ENCODE data around the gene EVPL.

DNA sequence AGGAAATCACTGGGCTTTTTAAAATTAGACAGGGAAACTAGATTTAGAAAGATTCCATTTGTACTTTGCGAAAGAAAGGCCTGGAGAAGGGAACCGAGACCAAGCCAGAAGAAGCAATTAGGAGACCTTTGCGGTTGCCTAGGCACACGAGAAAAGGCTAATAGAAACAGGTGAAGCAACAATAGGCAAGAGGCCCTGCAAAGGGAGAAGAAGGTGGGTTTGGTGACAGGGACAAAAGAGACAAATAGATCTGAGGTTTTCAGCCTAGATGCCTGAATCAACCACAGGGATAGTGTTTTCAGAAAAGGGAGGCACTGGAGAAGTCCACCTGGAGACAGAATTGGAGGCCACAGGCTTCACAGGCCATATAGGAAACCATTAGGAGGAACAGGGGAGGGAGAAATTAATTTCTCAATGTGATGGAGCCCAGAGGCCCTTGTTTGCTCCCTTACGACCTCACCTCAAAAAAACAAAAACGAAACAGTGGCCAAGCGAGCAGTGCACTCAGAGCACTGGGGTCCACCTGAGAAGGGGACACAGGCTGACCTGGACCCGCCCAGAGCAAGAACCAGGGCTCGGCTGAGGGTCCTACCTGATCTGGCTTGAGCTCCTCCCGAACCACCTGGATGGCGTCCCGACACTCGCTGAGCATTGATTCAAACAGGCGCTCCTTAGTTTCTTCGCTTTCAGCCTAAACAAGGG, 22.9 kb upstream of the EVPL start:
- TF ChIP-seq, protein P1, sequence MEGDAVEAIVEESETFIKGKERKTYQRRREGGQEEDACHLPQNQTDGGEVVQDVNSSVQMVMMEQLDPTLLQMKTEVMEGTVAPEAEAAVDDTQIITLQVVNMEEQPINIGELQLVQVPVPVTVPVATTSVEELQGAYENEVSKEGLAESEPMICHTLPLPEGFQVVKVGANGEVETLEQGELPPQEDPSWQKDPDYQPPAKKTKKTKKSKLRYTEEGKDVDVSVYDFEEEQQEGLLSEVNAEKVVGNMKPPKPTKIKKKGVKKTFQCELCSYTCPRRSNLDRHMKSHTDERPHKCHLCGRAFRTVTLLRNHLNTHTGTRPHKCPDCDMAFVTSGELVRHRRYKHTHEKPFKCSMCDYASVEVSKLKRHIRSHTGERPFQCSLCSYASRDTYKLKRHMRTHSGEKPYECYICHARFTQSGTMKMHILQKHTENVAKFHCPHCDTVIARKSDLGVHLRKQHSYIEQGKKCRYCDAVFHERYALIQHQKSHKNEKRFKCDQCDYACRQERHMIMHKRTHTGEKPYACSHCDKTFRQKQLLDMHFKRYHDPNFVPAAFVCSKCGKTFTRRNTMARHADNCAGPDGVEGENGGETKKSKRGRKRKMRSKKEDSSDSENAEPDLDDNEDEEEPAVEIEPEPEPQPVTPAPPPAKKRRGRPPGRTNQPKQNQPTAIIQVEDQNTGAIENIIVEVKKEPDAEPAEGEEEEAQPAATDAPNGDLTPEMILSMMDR (conservative IDR thresholded peaks at IDR 0.05; ENCODE audit: low read length), result no peak
- no peak for TF ChIP-seq EZH2phosphoT487 (IDR thresholded peaks at IDR 0.05; ENCODE audit: borderline replicate concordance, low read depth, low read length)

All from OCI-LY7 (cell line).